CD4-positive, alpha-beta T cell (primary cell): ENCODE measurements around the gene TNP2. TPM values are rescaled to one million over a fixed set of nuclear protein-coding genes. Genes with fewer than 3 reads are reported as not detected.

Source experiments
- ATAC-seq: fragments of 200-7000 bp; cut with Tn5 transposase; one replicate; pipeline ENCODE4 v1.10.0; 2022; ENCODE audit warnings: mild to moderate bottlenecking; ENCODE audit not compliant: poor library complexity
- CTCF ChIA-PET: fragments of 350-600 bp; sonication (Branson Sonifier 250); formaldehyde crosslinking; loops from one replicate; lab custom pipeline; 2021; ENCODE audit warnings: antibody characterized with exemption, inconsistent platforms; lab: Charles Lee
- POLR2A ChIA-PET: fragments of 350-600 bp; sonication (Branson Sonifier 250); formaldehyde crosslinking; loops from one replicate; lab custom pipeline; 2021; ENCODE audit warnings: antibody characterized with exemption, inconsistent platforms; lab: Charles Lee
- DNase-seq, 14 experiments: peaks; one replicate each; pipeline ENCODE4 v3.0.0-alpha.2; 2013 to 2020; ENCODE audit warnings: mixed read lengths in 2 of 14
- H3K27ac ChIP-seq, 2 donors: one replicate each; pipeline versions ENCODE4 v1.5.1 to v1.7.0; 2013; ENCODE audit warnings: low read length in 2 of 2, low read depth in 1 of 2, mild to moderate bottlenecking in 1 of 2
- H3K27me3 ChIP-seq, 2 experiments: 1 replicate in 1 of 2; 2 replicates in 1 of 2; pipeline versions ENCODE4 v1.6.1 to v1.7.0; 2013; ENCODE audit warnings: low read length in 2 of 2, control low read depth in 1 of 2, mild to moderate bottlenecking in 1 of 2, moderate library complexity in 1 of 2; ENCODE audit not compliant: insufficient read depth in 2 of 2, control insufficient read depth in 1 of 2
- H3K36me3 ChIP-seq: one replicate; pipeline ENCODE4 v1.6.1; 2013; ENCODE audit warnings: low read length, control low read depth; ENCODE audit not compliant: insufficient read depth
- H3K4me1 ChIP-seq: one replicate; pipeline ENCODE4 v1.6.1; 2013; ENCODE audit warnings: low read length, control low read depth; ENCODE audit not compliant: insufficient read depth
- H3K4me3 ChIP-seq: one replicate; pipeline ENCODE4 v1.5.1; 2013; ENCODE audit warnings: mild to moderate bottlenecking, low read length, moderate library complexity
- H3K9me3 ChIP-seq, 2 experiments: 1 replicate in 1 of 2; 2 replicates in 1 of 2; pipeline versions ENCODE4 v1.6.1 to v1.7.0; 2013; ENCODE audit warnings: low read length in 2 of 2, mild to moderate bottlenecking in 2 of 2, control low read depth in 1 of 2, moderate library complexity in 1 of 2; ENCODE audit not compliant: control insufficient read depth in 1 of 2, insufficient read depth in 1 of 2
- H3K27ac Mint-ChIP-seq: one replicate; pipeline ENCODE4 v1.8.0; 2020; ENCODE audit warnings: mixed read lengths
- H3K27me3 Mint-ChIP-seq: one replicate; pipeline ENCODE4 v1.8.0; 2021; ENCODE audit warnings: mixed read lengths
- H3K36me3 Mint-ChIP-seq: one replicate; pipeline ENCODE4 v1.8.0; 2021; ENCODE audit warnings: low read depth, mixed read lengths
- H3K4me1 Mint-ChIP-seq: one replicate; pipeline ENCODE4 v1.8.0; 2021; ENCODE audit warnings: low read depth, mixed read lengths
- H3K4me3 Mint-ChIP-seq: one replicate; pipeline ENCODE4 v1.8.0; 2020; ENCODE audit warnings: mild to moderate bottlenecking, mixed read lengths
- H3K9me3 Mint-ChIP-seq: one replicate; pipeline ENCODE4 v1.8.0; 2020; ENCODE audit warnings: mixed read lengths
- intact Hi-C, 2 experiments: fragments of 100-400 bp; cut with DNase I in 1 of 2; cut with micrococcal nuclease in 1 of 2; formaldehyde crosslinking; loops; one replicate each; pipeline versions ENCODE4 v1.15.1 to v1.9.0; 2023 to 2025; cut with DNase I, micrococcal nuclease
- total RNA-seq, 174 experiments: library from RNA in 2 of 174; stranded (reverse) in 2 of 174; gene quantifications; one replicate each; pipeline ENCODE4 v1.2.3 and lab custom pipeline; 2021 to 2026
- TF ChIP-seq, protein P1 (sequence below): fragments of 200-600 bp; IDR thresholded peaks from one replicate; pipeline ENCODE4 v1.8.0; 2022; ENCODE audit warnings: antibody characterized with exemption, mild to moderate bottlenecking

The TNP2 gene
- total RNA-seq, 2 experiments from 2014 or later = not detected

DNA sequence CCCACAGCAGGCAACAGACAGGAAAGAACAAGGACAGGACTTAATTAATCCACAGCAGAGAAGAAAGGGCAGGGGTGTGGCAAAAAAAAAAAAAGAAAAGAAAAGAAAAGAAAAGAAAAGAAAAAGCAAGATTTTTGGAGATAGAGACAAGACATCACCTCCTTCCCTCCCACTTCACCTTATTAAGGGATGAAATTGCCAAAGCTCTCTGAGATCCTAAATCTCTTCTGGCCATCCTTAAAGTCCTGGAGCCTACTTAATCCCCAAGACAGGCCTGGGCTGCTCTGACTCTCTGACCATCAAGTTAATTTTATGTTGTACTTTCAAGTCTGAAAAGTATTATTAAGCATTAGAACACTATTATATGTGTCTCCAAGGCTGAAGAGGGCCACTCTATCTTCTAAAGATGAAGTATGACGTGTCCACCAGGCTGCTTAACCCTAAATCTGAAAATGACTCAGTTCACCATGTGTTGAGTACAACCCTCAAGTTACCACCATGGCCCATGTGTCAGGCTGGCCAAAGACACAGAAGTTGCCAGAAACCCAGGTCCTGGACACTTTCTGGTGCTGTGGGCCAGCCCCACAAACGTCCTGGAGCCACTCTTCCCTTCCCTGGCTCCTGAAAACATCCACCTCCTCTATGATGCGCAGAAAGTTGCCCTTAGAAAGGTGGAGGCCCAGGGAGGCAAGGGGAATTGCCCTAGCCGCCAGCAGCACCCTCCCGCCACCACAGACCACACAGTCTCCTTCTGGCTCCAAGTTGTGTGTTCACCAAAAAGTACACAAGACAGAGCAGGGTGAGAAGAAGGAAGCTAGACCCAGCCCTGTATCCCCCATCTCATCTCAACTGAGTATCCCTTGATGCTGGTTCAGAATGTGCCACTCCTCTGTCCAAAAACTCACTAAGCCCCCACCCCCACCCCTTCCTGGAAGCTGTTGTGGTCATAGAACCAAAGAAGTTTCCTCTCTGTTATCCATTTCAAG lies 15.8 kb downstream of the TNP2 start:
- peak overlapping the region in 1 of 2 donors; percentile 43 for H3K27ac ChIP-seq
- POLR2A ChIA-PET = interaction anchor here (0.7 to 8.5 kb wide), 13 partner anchors 8 to 489 kb away, joined by 3 to 195 read pairs (median 6); partner anchors contain the start of gene TXNDC11

DNA sequence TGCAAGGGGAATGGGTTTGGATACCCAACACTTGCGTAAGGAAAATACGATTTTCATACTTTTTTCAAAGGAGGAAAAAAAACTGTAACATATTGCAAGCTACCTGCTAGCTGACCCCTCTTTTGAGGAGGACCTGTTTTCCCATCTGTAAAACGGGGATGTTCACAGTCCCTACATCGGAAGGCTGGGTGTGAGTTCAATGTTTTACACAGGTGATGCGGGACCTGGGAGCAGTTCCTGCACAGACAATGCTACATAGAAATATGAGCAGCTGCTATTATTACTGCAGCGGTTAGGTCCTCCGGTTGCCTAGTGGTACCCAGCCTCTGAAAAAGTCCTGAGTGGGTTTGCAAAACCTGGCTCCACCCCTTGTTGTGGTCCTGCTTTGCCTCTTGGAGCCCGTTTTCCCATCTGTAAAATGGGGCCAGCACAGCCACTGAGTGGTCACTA lies 16.6 kb downstream of the TNP2 start:
- Mint-ChIP-seq H3K9me3 (no peaks in the 10 kb centered on the region), H3K27me3 (no peaks in the 10 kb centered on the region), H3K27ac (peak overlapping the region; percentile 84), H3K4me1 (peaks cover 43% of the 10 kb centered on the region), H3K4me3 (peak overlapping the region; percentile 81), H3K36me3 (peaks cover 32% of the 10 kb centered on the region)
- Histone ChIP-seq H3K4me3 (peak overlapping the region; percentile 96), H3K27ac (peak overlapping the region in 1 of 2 donors; percentile 18), H3K27me3 (no peaks in the 10 kb centered on the region), H3K36me3 (peaks cover 7% of the 10 kb centered on the region), H3K9me3 (no peaks in the 10 kb centered on the region), H3K4me1 (peaks cover 48% of the 10 kb centered on the region)
- ATAC-seq (no peak), DNase-seq (peak in 1 of 14 experiments; percentile 33)
- ChIA-PET CTCF (interaction anchor here (1.1 to 1.6 kb wide), 5 partner anchors 17 to 288 kb away, joined by 3 to 8 read pairs (median 4); no protein-coding TSS in a partner anchor), POLR2A (interaction anchor here (0.6 to 8.5 kb wide), 12 partner anchors 12 to 490 kb away, joined by 3 to 195 read pairs (median 4); partner anchors contain the start of gene TXNDC11)
- TF ChIP-seq, protein P1, sequence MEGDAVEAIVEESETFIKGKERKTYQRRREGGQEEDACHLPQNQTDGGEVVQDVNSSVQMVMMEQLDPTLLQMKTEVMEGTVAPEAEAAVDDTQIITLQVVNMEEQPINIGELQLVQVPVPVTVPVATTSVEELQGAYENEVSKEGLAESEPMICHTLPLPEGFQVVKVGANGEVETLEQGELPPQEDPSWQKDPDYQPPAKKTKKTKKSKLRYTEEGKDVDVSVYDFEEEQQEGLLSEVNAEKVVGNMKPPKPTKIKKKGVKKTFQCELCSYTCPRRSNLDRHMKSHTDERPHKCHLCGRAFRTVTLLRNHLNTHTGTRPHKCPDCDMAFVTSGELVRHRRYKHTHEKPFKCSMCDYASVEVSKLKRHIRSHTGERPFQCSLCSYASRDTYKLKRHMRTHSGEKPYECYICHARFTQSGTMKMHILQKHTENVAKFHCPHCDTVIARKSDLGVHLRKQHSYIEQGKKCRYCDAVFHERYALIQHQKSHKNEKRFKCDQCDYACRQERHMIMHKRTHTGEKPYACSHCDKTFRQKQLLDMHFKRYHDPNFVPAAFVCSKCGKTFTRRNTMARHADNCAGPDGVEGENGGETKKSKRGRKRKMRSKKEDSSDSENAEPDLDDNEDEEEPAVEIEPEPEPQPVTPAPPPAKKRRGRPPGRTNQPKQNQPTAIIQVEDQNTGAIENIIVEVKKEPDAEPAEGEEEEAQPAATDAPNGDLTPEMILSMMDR = no peak
- intact Hi-C loops = loop anchor here (2.0 to 10.0 kb wide), 4 partner anchors 20 to 662 kb away; partner anchors contain the start of gene GSPT1 (in 1 of the 2)

More for the DNA sequence above, 15.8 kb downstream of the TNP2 start:
- Histone ChIP-seq H3K4me1 (peaks cover 56% of the 10 kb centered on the region), H3K27me3 (no peaks in the 10 kb centered on the region), H3K4me3 (peak overlapping the region; percentile 96), H3K36me3 (peaks cover 7% of the 10 kb centered on the region), H3K9me3 (no peaks in the 10 kb centered on the region)
- H3K27me3 Mint-ChIP-seq = no peaks in the 10 kb centered on the region
- peak in 11 of 14 experiments; percentile 8 to 83 (median 42) for DNase-seq
- intact Hi-C loops = loop anchor here (2.0 to 10.0 kb wide), 4 partner anchors 21 to 661 kb away; partner anchors contain the start of gene GSPT1 (in 1 of the 2)
- CTCF ChIA-PET = interaction anchor here (1.1 to 5.6 kb wide), 4 partner anchors 20 to 304 kb away, joined by 4 to 50 read pairs (median 4); no protein-coding TSS in a partner anchor
- TF ChIP-seq, protein P1 = no peak
- peak overlapping the region; percentile 81 for H3K4me3 Mint-ChIP-seq
- peaks cover 32% of the 10 kb centered on the region for H3K36me3 Mint-ChIP-seq
- ATAC-seq = no peak
- H3K27ac Mint-ChIP-seq = peak overlapping the region; percentile 84
- H3K9me3 Mint-ChIP-seq = no peaks in the 10 kb centered on the region
- H3K4me1 Mint-ChIP-seq = peaks cover 49% of the 10 kb centered on the region
